GM19328 (cell line): ENCODE results near the gene ARSI.

ENCODE experiments used
- ATAC-seq: cut with Tn5 transposase; IDR thresholded peaks from one replicate; pipeline ENCODE4 v1.9.1; 2021; ENCODE audit warnings: mild to moderate bottlenecking, moderate library complexity; ENCODE audit not compliant: unreplicated experiment

ARSI gene

DNA sequence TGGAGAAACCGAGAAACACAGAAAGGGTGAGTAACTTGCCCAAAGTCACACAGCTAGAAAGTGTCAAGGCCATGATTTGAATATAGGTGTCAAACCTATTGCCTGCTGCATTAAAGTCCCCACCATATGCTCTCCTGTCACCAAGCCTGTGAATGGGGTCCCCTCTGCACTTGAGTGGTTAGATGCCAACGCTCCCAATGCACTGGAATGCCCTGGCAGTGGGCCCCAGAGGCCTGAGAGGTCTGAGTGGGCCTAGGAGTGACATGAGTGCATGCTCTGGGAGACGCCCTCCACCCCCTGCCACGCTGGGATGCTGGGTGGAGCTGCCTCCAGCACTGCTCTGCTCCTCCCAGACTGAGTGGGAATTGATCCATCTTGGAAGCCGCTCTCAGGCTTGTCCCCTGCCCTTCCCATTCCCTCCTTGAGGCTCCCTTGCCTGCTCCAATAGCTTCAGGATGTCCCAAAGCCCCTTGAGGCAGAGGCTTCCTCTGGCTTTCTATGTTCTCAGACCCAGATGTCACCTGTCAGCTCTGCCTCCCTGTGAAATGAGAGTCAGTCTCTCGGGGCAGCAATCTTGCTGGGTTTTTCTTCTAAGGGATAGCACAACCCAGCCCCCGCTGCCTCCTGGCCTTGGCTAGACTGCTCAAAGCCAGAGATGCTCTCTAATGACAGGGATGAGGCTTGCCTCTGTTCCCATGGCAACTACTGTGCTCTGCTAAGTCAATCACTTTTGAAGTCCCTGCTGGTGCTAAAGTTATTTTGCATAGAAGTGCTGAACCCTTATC lies 6.6 kb upstream of the ARSI start:
- ATAC-seq = no peak

- no peak for ATAC-seq
These were observed 5.1 kb upstream of the ARSI start for GRCh38 chr5:150307617-150308426.

DNA sequence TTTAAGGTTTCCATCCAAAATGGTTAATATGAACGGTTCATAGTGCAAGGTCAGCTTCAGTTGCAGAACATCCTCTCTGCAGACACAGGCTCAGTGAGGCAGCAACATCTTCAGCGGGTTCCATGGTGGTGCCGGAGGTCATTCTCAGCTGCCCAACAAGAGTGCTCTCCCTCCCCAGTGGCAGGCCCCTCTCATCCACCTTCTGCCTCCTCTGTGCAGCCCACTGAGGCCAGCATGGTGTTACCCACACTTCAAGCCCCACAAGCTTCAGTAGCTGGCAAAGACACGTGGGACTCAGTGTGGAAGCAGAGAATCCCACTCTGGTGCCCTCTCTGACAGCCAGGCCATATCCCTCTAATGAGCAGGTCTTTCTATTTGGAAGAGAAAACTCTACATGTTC lies 4.1 kb upstream of the ARSI start:
- no peak for ATAC-seq

- no peak for ATAC-seq
These were observed 2.9 kb upstream of the ARSI start for GRCh38 chr5:150305557-150305956.

DNA sequence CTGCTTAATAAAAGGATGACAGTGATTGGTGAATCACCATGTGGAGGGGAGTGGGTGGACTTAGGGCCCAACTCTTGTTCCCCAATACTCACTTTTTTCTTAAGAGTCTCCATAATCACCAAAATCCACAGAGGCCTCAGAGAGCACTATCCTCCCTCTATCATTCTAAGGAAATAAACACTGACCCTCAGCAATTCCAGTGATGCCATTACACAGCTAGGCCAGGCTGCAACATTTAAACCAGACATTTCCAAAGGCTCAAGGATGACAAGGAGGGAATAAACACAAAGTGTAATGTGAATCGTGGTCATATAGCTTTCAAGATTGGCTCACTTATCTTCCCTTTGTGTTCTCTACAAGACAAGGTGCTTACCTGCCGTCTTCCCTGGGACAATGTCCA lies 2.4 kb upstream of the ARSI start:
- ATAC-seq = no peak

DNA sequence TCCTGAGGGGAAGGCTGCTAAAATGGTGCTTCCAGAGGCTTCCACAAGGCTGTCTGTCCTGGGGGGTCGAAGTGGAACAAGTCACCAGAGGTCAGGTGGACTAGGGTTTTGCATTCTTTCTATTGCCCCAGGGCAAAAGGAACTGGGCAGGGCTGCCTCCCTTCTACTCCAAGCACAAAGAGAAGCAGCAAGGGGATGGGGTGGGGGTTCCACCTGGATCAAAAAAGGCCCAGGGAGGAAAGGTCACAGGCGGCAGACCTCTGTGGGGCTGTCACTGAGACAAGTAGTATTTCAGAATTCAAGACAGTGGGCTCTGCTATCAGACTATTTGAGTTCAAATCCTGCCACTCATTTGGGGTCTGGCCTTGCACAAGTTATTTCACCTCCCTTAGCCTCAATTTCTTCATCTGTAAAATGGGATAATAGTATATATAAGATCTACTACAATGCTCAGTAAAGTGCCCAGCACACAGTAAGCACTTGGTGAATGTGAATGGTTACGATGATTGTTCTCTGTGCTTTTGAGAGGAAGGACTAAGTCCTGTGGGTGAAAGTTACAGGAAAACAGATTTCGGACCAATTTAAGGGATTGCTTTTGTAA lies 1.9 kb upstream of the ARSI start:
- no peak for ATAC-seq

- ATAC-seq = no peak
These were observed 1.1 kb upstream of the ARSI start for GRCh38 chr5:150303660-150304386.

DNA sequence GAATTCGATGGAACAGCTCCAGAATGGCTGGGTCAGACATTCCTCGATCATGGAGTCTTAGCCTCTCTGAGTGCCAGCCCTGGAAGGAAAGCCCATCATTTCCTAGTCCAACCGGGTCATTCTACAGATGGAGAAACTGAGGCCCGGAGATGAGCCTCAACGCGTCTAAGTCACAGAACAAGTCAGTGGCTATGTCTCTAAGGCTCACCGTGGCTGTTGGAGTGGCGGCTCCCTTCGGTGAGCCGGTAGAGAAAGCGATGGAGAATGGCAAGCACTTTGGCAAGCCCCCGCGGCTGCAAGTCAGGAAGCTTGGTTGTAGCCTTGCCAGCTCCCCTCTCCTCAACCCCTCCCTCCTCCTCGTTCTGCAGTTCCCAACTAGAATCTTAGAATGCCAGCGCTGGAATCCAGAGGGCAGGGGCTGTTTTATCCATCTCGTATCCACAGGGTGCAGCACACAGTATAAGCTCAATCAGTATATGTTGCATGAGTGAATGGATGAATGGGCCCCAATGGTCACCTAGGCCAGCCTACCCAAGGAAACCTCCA lies 438 bp upstream of the ARSI start:
- ATAC-seq = no peak

GRCh38 chr5:150301901-150302300 lies 804 bp downstream of the ARSI start:
- no peak for ATAC-seq

- no peak for ATAC-seq
These were observed 1.6 kb downstream of the ARSI start for GRCh38 chr5:150301170-150301505.

- no peak for ATAC-seq
These were observed 2.1 kb downstream of the ARSI start for GRCh38 chr5:150300496-150301169.

DNA sequence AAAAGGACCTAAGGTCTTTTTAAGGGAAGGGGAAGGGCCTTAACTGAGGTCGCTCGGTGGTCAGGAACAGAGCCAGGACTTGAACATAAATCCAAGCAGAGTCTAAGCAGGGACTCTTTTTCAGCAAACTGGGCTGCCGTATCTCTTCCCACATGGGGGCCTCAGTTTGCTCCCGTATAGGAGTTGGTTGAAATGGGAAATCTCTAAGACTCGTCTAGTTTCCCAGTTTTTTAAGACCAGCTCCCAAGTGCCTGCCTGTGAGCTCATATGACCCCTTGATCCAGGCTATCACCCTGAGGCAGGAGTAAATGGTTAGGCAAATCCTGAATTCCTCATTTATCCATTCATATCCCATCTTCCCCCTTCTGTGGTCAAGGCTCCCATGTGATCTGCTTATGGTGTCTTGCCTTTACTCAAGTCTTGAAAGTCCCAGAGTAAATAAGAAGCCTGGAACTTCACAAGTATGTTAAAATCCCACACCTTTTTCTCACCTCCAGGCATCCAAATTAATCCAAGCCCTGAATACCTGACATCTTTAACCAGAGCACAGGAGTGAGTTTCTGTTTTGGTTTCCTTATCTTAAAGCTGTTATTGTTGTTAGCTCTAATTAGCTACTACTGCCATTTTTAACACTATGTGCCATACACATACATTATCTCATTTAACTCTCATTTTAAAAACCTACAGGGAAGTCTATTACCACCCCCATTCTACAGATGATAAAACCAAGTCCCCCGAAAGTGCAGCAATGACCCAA lies 3.0 kb downstream of the ARSI start:
- ATAC-seq = no peak

GRCh38 chr5:150298701-150299451 lies 3.8 kb downstream of the ARSI start:
- ATAC-seq = no peak

DNA sequence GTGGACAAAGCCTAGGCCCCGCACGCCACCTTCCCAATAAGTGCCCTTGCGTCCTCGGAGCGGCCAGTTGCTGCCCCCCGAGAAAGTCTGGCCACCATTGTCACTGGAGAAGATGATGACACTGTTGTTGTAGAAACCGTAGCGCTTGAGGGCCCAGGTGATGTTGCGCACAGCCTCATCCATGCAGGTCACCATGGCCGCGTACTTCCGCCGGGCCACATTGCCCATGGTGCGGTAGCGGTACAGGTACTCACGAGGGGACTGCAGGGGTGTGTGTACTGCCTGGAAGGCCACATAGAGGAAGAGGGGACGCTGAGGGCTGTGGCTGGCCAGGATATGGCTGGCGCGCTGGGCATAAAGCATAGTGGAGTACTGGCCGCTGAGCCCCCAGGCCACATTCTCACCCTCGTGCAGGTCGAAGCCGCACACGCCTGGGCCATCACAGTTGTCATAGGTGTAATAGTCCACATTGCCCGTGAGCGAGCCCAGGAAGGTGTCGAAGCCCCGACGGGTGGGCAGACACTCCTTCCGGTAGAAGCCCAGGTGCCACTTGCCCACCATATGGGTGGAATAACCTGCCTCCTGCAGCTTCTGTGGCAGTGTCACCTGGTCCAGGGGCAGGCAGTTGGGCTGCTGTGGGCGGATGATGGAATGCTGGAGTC lies 4.6 kb downstream of the ARSI start:
- no peak for ATAC-seq

DNA sequence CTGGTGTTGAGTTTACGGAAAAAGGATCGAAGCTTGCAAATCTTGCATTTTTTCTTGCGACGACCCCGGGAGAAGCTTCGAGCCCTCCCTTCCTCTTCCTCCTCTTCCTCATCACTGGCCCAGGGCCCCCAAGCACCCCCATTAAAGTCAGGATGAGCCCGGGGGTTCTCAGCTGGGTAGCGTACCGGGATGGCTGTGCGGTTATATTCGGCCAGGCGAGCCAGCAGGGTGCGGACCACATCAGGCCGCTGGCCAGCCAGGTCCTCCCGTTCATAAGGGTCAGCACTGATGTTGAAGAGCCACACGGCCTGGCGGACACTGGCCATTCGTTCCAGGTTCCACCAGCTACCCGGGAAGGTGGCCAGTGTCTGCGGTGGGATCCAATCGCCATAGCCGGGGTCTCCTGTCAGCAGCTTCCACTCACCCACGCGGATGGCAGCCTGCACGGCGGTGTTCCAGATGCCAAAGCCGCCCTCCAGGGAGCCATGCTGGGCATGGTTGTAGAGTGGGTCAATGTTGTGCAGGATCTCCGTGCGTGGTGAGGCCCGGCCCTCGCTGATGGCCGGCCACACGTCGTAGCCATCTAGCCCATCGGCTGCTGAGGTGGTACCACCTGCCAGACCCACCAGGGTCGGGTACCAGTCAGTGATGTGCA lies 5.3 kb downstream of the ARSI start:
- ATAC-seq = no peak

DNA sequence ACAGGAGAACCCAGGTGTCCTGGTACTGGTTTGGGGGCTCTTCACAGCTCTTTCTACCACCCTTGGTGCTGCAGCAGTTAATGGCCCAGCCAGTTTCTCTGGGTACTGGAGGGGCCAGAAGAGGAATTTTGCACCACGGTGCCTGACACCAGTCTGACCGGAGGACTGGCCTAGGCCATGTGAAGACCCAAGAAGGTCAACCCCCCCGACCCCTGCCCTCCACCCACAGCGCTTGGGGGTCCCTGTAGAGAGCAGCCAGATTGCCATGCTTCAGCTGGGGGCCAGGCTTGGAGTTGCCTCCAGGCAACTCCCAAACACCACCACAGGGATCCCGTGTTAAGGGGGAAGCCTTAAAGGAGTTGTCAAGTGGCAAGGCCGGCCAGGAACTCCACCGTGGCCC lies 6.2 kb downstream of the ARSI start:
- no peak for ATAC-seq

DNA sequence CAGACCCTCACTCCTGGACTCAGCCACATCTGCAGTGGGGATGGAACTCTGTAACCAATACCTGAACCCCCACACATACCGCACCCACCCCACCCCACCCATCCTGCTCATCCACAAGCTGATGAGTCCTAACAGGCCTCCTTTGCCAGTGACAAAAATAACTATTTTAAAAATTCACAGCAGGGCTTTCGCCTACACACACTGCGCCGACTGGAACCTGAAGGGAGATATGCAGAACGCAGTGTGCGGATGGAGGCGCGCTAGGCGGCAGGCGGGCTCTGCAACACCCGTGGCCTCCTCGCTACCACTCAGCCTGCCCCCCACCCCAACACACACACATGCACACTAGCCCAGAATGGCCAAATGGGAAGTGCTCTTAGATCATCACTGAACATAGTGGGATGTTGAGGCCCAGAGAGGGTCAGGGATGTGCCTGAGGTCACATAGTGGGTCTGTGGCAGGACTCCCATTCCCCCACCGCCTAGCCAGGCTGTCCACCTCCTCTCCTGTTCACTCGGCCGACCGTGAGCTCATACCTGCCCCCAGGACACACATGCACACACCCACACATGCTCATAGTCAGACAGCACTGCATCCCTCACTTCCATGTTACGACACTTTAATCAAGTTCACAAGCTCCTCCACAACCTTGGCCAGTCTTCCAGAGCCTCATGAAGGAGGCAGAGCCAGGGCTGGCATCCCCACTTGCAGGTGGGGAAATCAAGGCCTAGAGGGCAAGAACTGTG lies 6.8 kb downstream of the ARSI start:
- ATAC-seq = no peak
